H9 (cell line): ENCODE results near the gene AAMP. TPM values are rescaled to one million over a fixed set of nuclear protein-coding genes. Genes with fewer than 3 reads are reported as not detected.

Experiments
- DNase-seq: peaks from one replicate; pipeline ENCODE4 v3.0.0-alpha.2; 2017
- H2AFZ ChIP-seq: one replicate; pipeline ENCODE4 v1.6.1; 2013; ENCODE audit warnings: mild to moderate bottlenecking, low read length, control low read depth, moderate library complexity
- H2AK5ac ChIP-seq: 2 replicates; pipeline ENCODE4 v1.6.1; 2013; ENCODE audit warnings: low read length, control low read depth, mixed read lengths; ENCODE audit not compliant: insufficient read length
- H2BK120ac ChIP-seq: one replicate; pipeline ENCODE4 v1.6.1; 2013; ENCODE audit warnings: low read depth, mild to moderate bottlenecking, low read length, control low read depth, inconsistent platforms; ENCODE audit not compliant: poor library complexity, severe bottlenecking
- H2BK12ac ChIP-seq: 2 replicates; pipeline ENCODE4 v1.6.1; 2013; ENCODE audit warnings: low read length, control low read depth, mixed read lengths, low read depth; ENCODE audit not compliant: insufficient read length
- H2BK15ac ChIP-seq: 2 replicates; pipeline ENCODE4 v1.6.1; 2013; ENCODE audit warnings: low read depth, low read length, control low read depth
- H2BK20ac ChIP-seq: one replicate; pipeline ENCODE4 v1.6.1; 2013; ENCODE audit warnings: low read depth, mild to moderate bottlenecking, low read length, control low read depth, inconsistent platforms; ENCODE audit not compliant: poor library complexity, severe bottlenecking
- H2BK5ac ChIP-seq: 2 replicates; pipeline ENCODE4 v1.6.1; 2013; ENCODE audit warnings: low read length, control low read depth, mixed read lengths; ENCODE audit not compliant: insufficient read length
- H3K14ac ChIP-seq: 2 replicates; pipeline ENCODE4 v1.6.1; 2013; ENCODE audit warnings: low read length, control low read depth; ENCODE audit not compliant: insufficient read depth
- H3K18ac ChIP-seq: 2 replicates; pipeline ENCODE4 v1.6.1; 2013; ENCODE audit warnings: low read depth, mild to moderate bottlenecking, mixed read lengths, low read length, control low read depth; ENCODE audit not compliant: insufficient read length
- H3K23ac ChIP-seq: 2 replicates; pipeline ENCODE4 v1.6.1; 2013; ENCODE audit warnings: low read length, control low read depth, mixed read lengths, low read depth; ENCODE audit not compliant: insufficient read length
- H3K23me2 ChIP-seq: 2 replicates; pipeline ENCODE4 v1.6.1; 2013; ENCODE audit warnings: low read depth, mild to moderate bottlenecking, mixed read lengths, low read length, control low read depth; ENCODE audit not compliant: insufficient read length, poor library complexity, severe bottlenecking
- H3K27ac ChIP-seq: 2 replicates; pipeline ENCODE4 v1.5.1; 2013; ENCODE audit warnings: low read length, control low read depth, mixed read lengths, low read depth; ENCODE audit not compliant: insufficient read length
- H3K27me3 ChIP-seq: 2 replicates; pipeline ENCODE4 v1.6.1; 2013; ENCODE audit warnings: low read length, control low read depth, inconsistent platforms; ENCODE audit not compliant: insufficient read depth
- H3K4ac ChIP-seq: 2 replicates; pipeline ENCODE4 v1.6.1; 2013; ENCODE audit warnings: low read depth, mild to moderate bottlenecking, control low read depth, inconsistent platforms, low read length, moderate library complexity
- H3K4me1 ChIP-seq: 2 replicates; pipeline ENCODE4 v1.6.1; 2013; ENCODE audit warnings: low read length, control low read depth, inconsistent platforms; ENCODE audit not compliant: insufficient read depth
- H3K4me2 ChIP-seq: 2 replicates; pipeline ENCODE4 v1.6.1; 2013; ENCODE audit warnings: low read length, control low read depth, mixed read lengths; ENCODE audit not compliant: insufficient read length, insufficient read depth
- H3K56ac ChIP-seq: 2 replicates; pipeline ENCODE4 v1.6.1; 2013; ENCODE audit warnings: low read depth, mild to moderate bottlenecking, mixed read lengths, low read length, control low read depth; ENCODE audit not compliant: insufficient read length
- H3K79me1 ChIP-seq: 2 replicates; pipeline ENCODE4 v1.6.1; 2013; ENCODE audit warnings: low read depth, mild to moderate bottlenecking, moderate library complexity, low read length, control low read depth, inconsistent platforms; ENCODE audit not compliant: insufficient read depth, poor library complexity, severe bottlenecking
- H3K79me2 ChIP-seq: 2 replicates; pipeline ENCODE4 v1.6.1; 2013; ENCODE audit warnings: low read length, control low read depth, inconsistent platforms; ENCODE audit not compliant: insufficient read depth
- H3K9ac ChIP-seq: 2 replicates; pipeline ENCODE4 v1.6.1; 2013; ENCODE audit warnings: low read length, control low read depth, mixed read lengths; ENCODE audit not compliant: insufficient read length; ENCODE audit errors: extremely low read depth
- H3K9me3 ChIP-seq: one replicate; pipeline ENCODE4 v1.6.1; 2013; ENCODE audit warnings: low read depth, low read length, inconsistent platforms; ENCODE audit not compliant: control insufficient read depth
- H3T11ph ChIP-seq: one replicate; pipeline ENCODE4 v1.6.1; 2013; ENCODE audit warnings: mild to moderate bottlenecking, low read length, control low read depth, inconsistent platforms
- H4K20me1 ChIP-seq: one replicate; pipeline ENCODE4 v1.6.1; 2013; ENCODE audit not compliant: control insufficient read depth, insufficient read length, insufficient read depth
- H4K5ac ChIP-seq: 2 replicates; pipeline ENCODE4 v1.6.1; 2013; ENCODE audit warnings: low read depth, mild to moderate bottlenecking, mixed read lengths, low read length, control low read depth; ENCODE audit not compliant: insufficient read length
- H4K8ac ChIP-seq: replicated peaks from 2 replicates; pipeline ENCODE4 v1.6.1; 2013; ENCODE audit warnings: low read length, control low read depth, mixed read lengths, low read depth; ENCODE audit not compliant: insufficient read length
- H4K91ac ChIP-seq: 2 replicates; pipeline ENCODE4 v1.6.1; 2013; ENCODE audit warnings: low read depth, mild to moderate bottlenecking, moderate library complexity, mixed read lengths, low read length, control low read depth; ENCODE audit not compliant: insufficient read length
- H3K27ac Mint-ChIP-seq, 3 experiments: 2 replicates in 2 of 3; 3 replicates in 1 of 3; pipeline ENCODE4 v1.8.0; 2020 to 2021; ENCODE audit warnings: mixed read lengths in 3 of 3, mild to moderate bottlenecking in 1 of 3, moderate library complexity in 1 of 3
- H3K27me3 Mint-ChIP-seq: 2 replicates; pipeline ENCODE4 v1.8.0; 2021; ENCODE audit warnings: low read depth, mild to moderate bottlenecking, moderate library complexity, mixed read lengths
- H3K36me3 Mint-ChIP-seq, 3 experiments: 2 replicates in 2 of 3; 3 replicates in 1 of 3; pipeline ENCODE4 v1.8.0; 2020 to 2021; ENCODE audit warnings: low read depth in 3 of 3, mixed read lengths in 3 of 3; ENCODE audit not compliant: insufficient read depth in 1 of 3
- H3K4me1 Mint-ChIP-seq, 2 experiments: 2 replicates each; pipeline ENCODE4 v1.8.0; 2020; ENCODE audit warnings: mixed read lengths in 2 of 2
- H3K4me3 Mint-ChIP-seq, 2 experiments: 2 replicates in 1 of 2; 3 replicates in 1 of 2; pipeline ENCODE4 v1.8.0; 2020 to 2021; ENCODE audit warnings: mild to moderate bottlenecking in 2 of 2, mixed read lengths in 2 of 2, moderate library complexity in 1 of 2
- H3K9me3 Mint-ChIP-seq, 2 experiments: 2 replicates in 1 of 2; 3 replicates in 1 of 2; pipeline ENCODE4 v1.8.0; 2020; ENCODE audit warnings: mild to moderate bottlenecking in 2 of 2, mixed read lengths in 2 of 2, moderate library complexity in 1 of 2
- CTCF ChIP-seq: fragments of 200-600 bp; sonication (generic); conservative IDR thresholded peaks from 3 replicates; pipeline ENCODE4 v1.8.0; 2021; ENCODE audit warnings: antibody characterized with exemption, mild to moderate bottlenecking
- WGBS: extraction: QIAGEN DNeasy Blood & Tissue Kit; methylation state at CpG from one replicate; pipeline ENCODE4 v1.1.7; 2013; ENCODE audit warnings: missing lambda C conversion rate, low lambda C conversion rate, mixed read lengths; ENCODE audit not compliant: insufficient read length; ENCODE audit errors: extremely low coverage; 5-methylcytosine and 5-hydroxymethylcytosine counted together
- total RNA-seq: library from RNA; stranded (reverse); gene quantifications from 2 replicates; pipeline ENCODE4 v1.2.1, GENCODE V29; 2021

Gene AAMP
- total RNA-seq, 1 experiment from 2014 or later, result 103 TPM

- no peaks in the 10 kb centered on the region for H3K27me3 Mint-ChIP-seq
- no peaks in the 10 kb centered on the region for H3K4me1 Mint-ChIP-seq
- no peak overlapping the region for H3K27ac Mint-ChIP-seq
Measured at GRCh38 chr2:218230882-218231281, 39.1 kb downstream of the AAMP start.

More at GRCh38 chr2:218230882-218231281, 39.1 kb downstream of the AAMP start:
- Histone ChIP-seq H3K4me1 (no peaks in the 10 kb centered on the region), H3K23me2 (no peaks in the 10 kb centered on the region), H2BK5ac (no peak overlapping the region), H2BK12ac (no peak overlapping the region), H3K18ac (no peak overlapping the region), H3K4ac (no peak overlapping the region), H3K9me3 (no peaks in the 10 kb centered on the region), H3K79me2 (no peaks in the 10 kb centered on the region), H2AFZ (no peak overlapping the region), H3K79me1 (no peaks in the 10 kb centered on the region), H4K20me1 (no peaks in the 10 kb centered on the region), H4K8ac (no peak overlapping the region), H2AK5ac (no peak overlapping the region), H4K91ac (no peak overlapping the region), H2BK120ac (no peak overlapping the region), H3K27ac (no peak overlapping the region), H4K5ac (no peak overlapping the region), H2BK15ac (no peak overlapping the region), H3K14ac (no peak overlapping the region), H2BK20ac (no peak overlapping the region), H3K4me2 (no peak overlapping the region), H3K56ac (no peak overlapping the region), H3K23ac (no peak overlapping the region), H3T11ph (no peak overlapping the region), H3K27me3 (no peaks in the 10 kb centered on the region), H3K9ac (no peak overlapping the region)
- Mint-ChIP-seq H3K4me3 (no peak overlapping the region), H3K36me3 (peaks cover 51 to 89% (median 81%) of the 10 kb centered on the region in 3 experiments), H3K9me3 (no peaks in the 10 kb centered on the region)
- peak; percentile 51 for TF ChIP-seq CTCF
- WGBS, result no CpG with 5 or more reads among the region's 1 CpG
- no peak for DNase-seq
